HG03060 (cell line): ENCODE measurements around the gene ELMOD3.
A peak's percentile ranks its signal among the peaks of the same experiment; 100 is the strongest.
"Not testable (repeated sequence)": the region's sequence is repeated elsewhere in the genome, so short reads cannot be mapped to it uniquely, and the experiment has no call there.

Experiments used
- ATAC-seq: cut with Tn5 transposase; IDR thresholded peaks from one replicate; pipeline ENCODE4 v1.9.1; 2021; ENCODE audit warnings: low read depth, moderate number of reproducible peaks; ENCODE audit not compliant: unreplicated experiment

ELMOD3 gene

GRCh38 chr2:85398426-85399182 lies 44.0 kb downstream of the ELMOD3 start:
- no peak for ATAC-seq

GRCh38 chr2:85399183-85399455 lies 44.5 kb downstream of the ELMOD3 start:
- no peak for ATAC-seq

- no peak for ATAC-seq
Observed at GRCh38 chr2:85400023-85400422, 45.5 kb downstream of the ELMOD3 start.

GRCh38 chr2:85400541-85401463 lies 46.2 kb downstream of the ELMOD3 start:
- no peak for ATAC-seq

GRCh38 chr2:85401464-85401805 lies 46.9 kb downstream of the ELMOD3 start:
- ATAC-seq, result no peak

GRCh38 chr2:85401844-85402243 lies 47.3 kb downstream of the ELMOD3 start:
- no peak for ATAC-seq

- no peak for ATAC-seq
Observed at GRCh38 chr2:85405201-85406059, 50.9 kb downstream of the ELMOD3 start.

GRCh38 chr2:85409845-85410583 lies 55.4 kb downstream of the ELMOD3 start, which contains the start of gene CAPG:
Gene CAPG, minus strand, starts transcription at chr2:85410366. Its CDS starts 8,221 bp downstream, at chr2:85402145.
- ATAC-seq, result no peak

- ATAC-seq, result no peak
Observed at GRCh38 chr2:85410584-85411404, 56.2 kb downstream of the ELMOD3 start.

GRCh38 chr2:85411405-85411748 lies 56.8 kb downstream of the ELMOD3 start:
- ATAC-seq, result no peak

- no peak for ATAC-seq
Observed at GRCh38 chr2:85413592-85414420, 59.2 kb downstream of the ELMOD3 start.

GRCh38 chr2:85414421-85414759 lies 59.8 kb downstream of the ELMOD3 start:
- ATAC-seq, result not testable (repeated sequence)

- no peak for ATAC-seq
Observed at GRCh38 chr2:85414761-85415553, 60.4 kb downstream of the ELMOD3 start.

- ATAC-seq, result no peak
Observed at GRCh38 chr2:85415980-85416650, 61.5 kb downstream of the ELMOD3 start.

GRCh38 chr2:85418132-85419008 lies 63.8 kb downstream of the ELMOD3 start, which contains the start of gene SH2D6:
Gene SH2D6, plus strand, starts transcription at chr2:85418714. Its CDS starts 10,752 bp downstream, at chr2:85429466.
- peak; percentile 58 for ATAC-seq

- no peak for ATAC-seq
Observed at GRCh38 chr2:85419009-85419675, 64.6 kb downstream of the ELMOD3 start.
